ENCODE results near the gene MAG. TPM values are rescaled to one million over a fixed set of nuclear protein-coding genes. Genes with fewer than 3 reads are reported as not detected.

The MAG gene
- polyA plus RNA-seq, 6 donors from 2014 or later = 0.12 to 0.41 (median 0.29) TPM; not detected in 2

DNA sequence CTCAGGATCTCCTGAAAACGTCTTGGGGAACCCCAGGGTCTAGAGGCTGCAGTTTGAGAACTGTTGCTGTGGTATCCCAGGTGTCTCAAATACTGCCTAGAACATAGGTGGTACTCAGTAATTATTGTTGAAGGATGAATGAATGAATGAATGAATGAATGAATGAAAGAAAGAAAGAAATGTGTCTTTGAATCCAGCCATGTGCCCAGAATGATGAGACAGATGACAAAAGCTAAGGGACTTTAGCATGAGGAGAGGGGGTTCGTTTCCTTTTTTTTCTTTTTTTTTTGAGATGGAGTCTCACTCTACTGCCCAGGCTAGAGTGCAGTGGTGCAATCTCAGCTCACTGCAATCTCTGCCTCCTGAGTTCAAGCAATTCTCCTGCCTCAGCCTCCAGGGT lies 35.4 kb upstream of the MAG start:
- H3K9me3 Mint-ChIP-seq = no peaks in the 10 kb centered on the region
- H3K36me3 Mint-ChIP-seq = peaks cover 0 to 12% of the 10 kb centered on the region in 2 donors
- no peak overlapping the region for H3K4me3 Mint-ChIP-seq
- H3K27ac Mint-ChIP-seq = peak overlapping the region in 2 of 6 donors; percentile 19 to 49
- H3K27me3 Mint-ChIP-seq = no peaks in the 10 kb centered on the region
- DNase-seq (no peak), ATAC-seq (ENCODE audit: low read depth in 2 of 2) (no peak)
- peaks cover 13 to 31% (median 21%) of the 10 kb centered on the region in 3 donors for H3K4me1 Mint-ChIP-seq

DNA sequence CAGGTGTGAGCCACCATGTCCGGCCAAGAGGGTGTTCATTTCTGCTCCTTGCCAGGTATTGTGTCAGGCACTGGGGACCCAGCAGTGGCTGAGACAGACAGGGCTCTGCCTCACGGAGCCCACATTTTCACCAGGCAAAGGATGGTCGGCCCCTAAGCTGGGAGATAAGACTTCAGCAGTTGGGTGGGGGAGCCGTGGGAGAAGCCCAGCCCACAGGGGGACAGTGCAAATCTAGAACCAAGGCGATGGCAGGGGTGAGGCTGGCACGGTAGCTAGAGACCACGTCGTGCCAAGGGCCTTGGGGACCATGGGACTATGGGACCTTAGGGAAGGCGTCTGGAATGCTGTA lies 34.9 kb upstream of the MAG start:
- H3K27me3 Mint-ChIP-seq = no peaks in the 10 kb centered on the region
- no peak overlapping the region for H3K4me3 Mint-ChIP-seq
- H3K36me3 Mint-ChIP-seq = peaks cover 0 to 12% of the 10 kb centered on the region in 2 donors
- peaks cover 14 to 31% (median 21%) of the 10 kb centered on the region in 3 donors for H3K4me1 Mint-ChIP-seq
- H3K27ac Mint-ChIP-seq = peak overlapping the region in 2 of 6 donors; percentile 10 to 69
- H3K9me3 Mint-ChIP-seq = no peaks in the 10 kb centered on the region
- DNase-seq (no peak), ATAC-seq (ENCODE audit: low read depth in 2 of 2) (no peak)

DNA sequence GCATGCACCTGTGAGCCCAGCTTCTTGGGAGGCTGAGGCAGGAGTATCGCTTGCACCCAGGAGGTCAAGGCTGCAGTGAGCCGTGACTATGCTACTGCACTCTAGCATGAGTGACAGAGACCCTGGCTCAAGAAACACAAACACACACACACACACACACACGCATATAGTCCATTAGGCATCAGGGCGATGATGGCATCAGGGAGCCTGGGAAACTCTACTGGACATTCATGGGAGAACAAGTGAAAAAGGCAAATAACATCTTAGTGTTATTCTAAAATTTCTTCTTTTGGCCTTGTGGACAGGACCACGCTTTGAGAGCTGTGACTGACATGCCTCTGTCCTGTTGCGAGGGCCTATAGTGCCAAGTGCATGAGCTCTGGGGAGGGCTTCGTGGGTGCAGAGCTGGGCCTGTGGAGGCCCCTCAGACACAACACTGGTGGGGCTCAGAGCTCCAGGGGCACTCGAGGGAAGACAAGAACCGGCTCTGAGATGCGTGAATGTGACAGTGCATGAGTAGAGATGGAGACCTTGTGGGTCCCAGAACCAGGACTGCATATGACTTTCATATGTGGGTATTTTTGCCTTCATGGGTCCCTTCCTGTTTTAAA lies 31.2 kb upstream of the MAG start:
- Mint-ChIP-seq H3K27ac (no peak overlapping the region), H3K27me3 (no peaks in the 10 kb centered on the region), H3K9me3 (no peaks in the 10 kb centered on the region), H3K4me3 (peak overlapping the region in 1 of 8 donors; percentile 12), H3K4me1 (peaks cover 37 to 50% (median 40%) of the 10 kb centered on the region in 3 donors), H3K36me3 (no peaks in the 10 kb centered on the region)
- ATAC-seq (ENCODE audit: low read depth in 2 of 2) (no peak), DNase-seq (no peak)

DNA sequence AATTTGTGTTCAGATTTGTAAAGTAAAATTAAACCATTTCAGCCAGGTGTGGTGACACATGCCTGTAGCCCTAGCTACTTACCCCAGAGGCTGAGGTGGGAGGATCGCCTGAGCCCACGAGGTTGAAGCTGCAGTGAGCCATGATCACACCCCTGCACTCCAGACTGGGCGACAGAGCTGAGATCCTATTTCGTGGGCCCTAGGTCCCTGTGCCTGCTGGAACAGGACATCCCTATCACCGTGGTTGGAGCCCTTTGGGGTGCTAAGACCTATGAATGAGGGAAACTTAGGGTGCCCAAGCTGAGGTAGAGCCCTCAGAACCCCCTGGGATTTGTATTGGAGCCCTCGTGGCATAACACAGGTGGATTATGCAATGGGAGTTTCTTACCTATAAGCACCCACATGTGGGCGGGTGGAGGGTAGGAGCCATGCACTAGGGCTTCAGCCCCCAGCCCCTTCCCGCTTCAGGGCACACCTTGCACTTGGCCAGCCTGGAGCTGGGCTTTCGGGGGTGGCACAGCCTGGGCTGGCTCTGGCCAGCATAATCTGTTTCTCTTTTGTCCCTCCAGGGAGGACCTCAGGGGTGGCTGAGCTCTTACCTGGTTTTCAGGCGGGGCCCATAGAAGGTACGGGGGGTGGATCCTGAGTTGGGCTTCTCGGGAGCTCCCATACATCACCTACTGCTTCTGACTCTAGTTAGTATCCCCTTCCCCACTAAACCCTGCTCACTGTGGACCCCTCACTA lies 30.4 kb upstream of the MAG start:
- no peaks in the 10 kb centered on the region for H3K9me3 Mint-ChIP-seq
- no peaks in the 10 kb centered on the region for H3K27me3 Mint-ChIP-seq
- peaks cover 42 to 55% (median 44%) of the 10 kb centered on the region in 3 donors for H3K4me1 Mint-ChIP-seq
- ATAC-seq (ENCODE audit: low read depth in 2 of 2) (no peak), DNase-seq (no peak)
- no peaks in the 10 kb centered on the region for H3K36me3 Mint-ChIP-seq
- peak overlapping the region in 1 of 8 donors; percentile 12 for H3K4me3 Mint-ChIP-seq
- peak overlapping the region in 1 of 6 donors; percentile 44 for H3K27ac Mint-ChIP-seq

DNA sequence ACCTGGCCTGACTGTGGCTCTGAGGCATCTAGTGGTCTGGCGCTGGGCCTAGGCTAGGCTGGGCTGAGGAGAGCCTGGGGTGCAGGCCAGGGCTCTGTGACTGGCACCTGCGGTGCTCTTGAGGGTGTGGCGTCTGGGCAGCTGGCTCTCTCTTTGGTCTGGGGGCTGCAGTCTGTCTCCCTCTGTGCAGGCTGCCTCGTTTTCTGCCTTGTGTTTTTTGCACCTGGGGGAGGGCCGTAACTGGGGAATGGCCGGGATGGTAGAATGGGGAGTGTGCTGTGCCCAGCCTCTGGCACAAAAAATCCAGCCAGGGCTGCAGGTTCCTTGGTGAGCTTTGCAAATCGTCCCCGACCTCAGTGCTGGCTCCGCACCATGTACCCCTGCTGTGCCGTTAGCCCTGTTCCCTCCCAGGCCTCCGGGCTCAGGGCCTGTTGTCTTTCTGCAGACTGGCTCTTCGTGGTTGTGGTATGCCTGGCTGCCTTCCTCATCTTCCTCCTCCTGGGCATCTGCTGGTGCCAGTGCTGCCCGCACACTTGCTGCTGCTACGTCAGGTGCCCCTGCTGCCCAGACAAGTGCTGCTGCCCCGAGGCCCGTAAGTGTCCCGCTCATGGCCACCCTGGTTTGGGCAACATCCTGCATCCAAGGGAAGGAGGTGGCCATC lies 29.7 kb upstream of the MAG start:
- no peak for ATAC-seq (ENCODE audit: low read depth in 2 of 2)
- no peak for DNase-seq
- H3K4me3 Mint-ChIP-seq = no peak overlapping the region
- peaks cover 39 to 55% (median 46%) of the 10 kb centered on the region in 3 donors for H3K4me1 Mint-ChIP-seq
- H3K27ac Mint-ChIP-seq = peak overlapping the region in 2 of 6 donors; percentile 20 to 61
- H3K27me3 Mint-ChIP-seq = no peaks in the 10 kb centered on the region
- no peaks in the 10 kb centered on the region for H3K9me3 Mint-ChIP-seq
- no peaks in the 10 kb centered on the region for H3K36me3 Mint-ChIP-seq

DNA sequence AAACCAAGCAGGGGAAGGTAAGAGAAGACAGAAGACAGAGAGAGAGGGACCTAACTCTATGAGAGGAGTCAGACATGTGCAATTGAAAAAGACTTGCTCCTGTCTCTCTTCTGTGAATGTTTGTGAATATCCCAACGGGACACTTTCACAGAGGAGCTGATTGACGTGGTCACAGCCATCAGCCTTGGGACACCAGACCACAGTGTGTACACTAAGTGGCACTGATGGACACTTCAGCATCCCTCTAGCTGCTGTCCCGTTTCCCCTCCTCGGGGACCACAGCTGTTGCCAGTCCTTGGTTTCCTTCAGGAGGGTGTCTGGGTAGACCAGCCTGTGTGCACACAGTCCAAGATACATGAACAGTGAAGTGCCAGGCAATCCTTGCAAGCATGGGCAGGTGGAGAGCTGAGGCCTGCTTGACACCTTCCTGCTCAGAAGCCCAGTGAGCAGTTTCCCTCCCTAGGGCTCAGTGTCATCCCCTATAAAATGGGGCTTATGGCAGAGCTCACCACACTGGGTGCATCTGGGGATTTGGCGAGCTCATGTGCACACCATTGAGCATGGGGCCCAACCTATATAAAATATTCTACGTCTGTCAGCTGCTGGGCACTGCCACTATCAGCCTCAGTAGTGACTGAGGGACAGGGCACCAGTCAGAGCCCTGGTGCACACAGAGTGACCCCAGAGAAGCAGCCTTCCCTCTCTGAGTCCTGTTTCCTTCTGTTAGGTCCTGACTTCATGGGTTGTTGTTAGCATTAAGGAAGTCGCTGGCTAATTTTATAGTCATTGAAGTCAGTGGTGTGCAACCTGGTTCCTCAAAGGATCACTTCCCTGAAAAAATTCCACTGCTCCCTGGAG lies 27.5 kb upstream of the MAG start:
- no peak for ATAC-seq (ENCODE audit: low read depth in 2 of 2)
- no peak for DNase-seq
- peak overlapping the region in 4 of 8 donors; percentile 12 to 83 (median 37) for H3K4me3 Mint-ChIP-seq

DNA sequence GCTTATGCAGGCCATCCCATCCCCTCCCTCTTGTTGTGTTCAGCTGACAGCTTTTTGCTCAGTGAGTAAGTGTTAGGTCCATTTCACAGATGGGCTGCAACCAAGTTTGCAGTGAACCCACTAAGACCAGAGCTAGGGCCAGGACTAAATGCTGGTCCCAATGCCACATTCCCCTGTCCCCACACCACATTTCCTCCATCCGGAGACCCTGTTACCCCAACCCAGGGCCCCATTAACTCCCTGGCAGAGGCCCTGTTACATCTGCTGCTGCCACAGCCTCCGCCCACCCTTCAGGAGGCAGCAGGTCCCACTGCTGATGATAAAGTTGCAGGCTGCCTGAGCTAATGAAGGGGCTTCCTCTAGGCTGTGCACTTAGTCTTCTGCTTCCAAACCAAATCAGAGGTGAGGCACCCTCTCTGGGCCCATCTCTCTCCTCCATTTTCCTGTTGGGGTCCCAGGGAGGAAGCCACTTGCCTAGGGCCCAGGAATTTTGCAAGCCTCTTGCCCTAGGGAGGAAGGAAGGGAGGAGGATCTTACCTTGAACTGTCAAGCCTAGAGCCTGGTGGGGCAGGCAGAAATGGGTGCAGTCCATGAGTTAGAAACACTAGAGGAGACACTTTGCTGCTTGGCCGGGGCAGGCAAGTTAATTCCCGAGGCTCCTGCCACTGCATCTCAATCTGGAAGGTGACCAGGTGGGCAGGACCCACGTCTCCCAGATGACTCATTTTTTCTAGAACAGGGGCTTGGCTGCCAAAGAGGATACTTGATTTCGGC lies 26.6 kb upstream of the MAG start:
- H3K4me1 Mint-ChIP-seq = peaks cover 34 to 54% (median 39%) of the 10 kb centered on the region in 3 donors
- no peaks in the 10 kb centered on the region for H3K9me3 Mint-ChIP-seq
- H3K27me3 Mint-ChIP-seq = no peaks in the 10 kb centered on the region
- no peaks in the 10 kb centered on the region for H3K36me3 Mint-ChIP-seq
- ATAC-seq (ENCODE audit: low read depth in 2 of 2) (no peak), DNase-seq (no peak)
- peak overlapping the region in 7 of 8 donors; percentile 47 to 86 (median 81) for H3K4me3 Mint-ChIP-seq
- peak overlapping the region; percentile 7 to 95 (median 70) for H3K27ac Mint-ChIP-seq

More for the DNA sequence above, 27.5 kb upstream of the MAG start:
- Mint-ChIP-seq H3K36me3 (no peaks in the 10 kb centered on the region), H3K4me1 (peaks cover 34 to 53% (median 38%) of the 10 kb centered on the region in 3 donors), H3K9me3 (no peaks in the 10 kb centered on the region), H3K27ac (peak overlapping the region in 3 of 6 donors; percentile 24 to 95 (median 91)), H3K27me3 (no peaks in the 10 kb centered on the region)

DNA sequence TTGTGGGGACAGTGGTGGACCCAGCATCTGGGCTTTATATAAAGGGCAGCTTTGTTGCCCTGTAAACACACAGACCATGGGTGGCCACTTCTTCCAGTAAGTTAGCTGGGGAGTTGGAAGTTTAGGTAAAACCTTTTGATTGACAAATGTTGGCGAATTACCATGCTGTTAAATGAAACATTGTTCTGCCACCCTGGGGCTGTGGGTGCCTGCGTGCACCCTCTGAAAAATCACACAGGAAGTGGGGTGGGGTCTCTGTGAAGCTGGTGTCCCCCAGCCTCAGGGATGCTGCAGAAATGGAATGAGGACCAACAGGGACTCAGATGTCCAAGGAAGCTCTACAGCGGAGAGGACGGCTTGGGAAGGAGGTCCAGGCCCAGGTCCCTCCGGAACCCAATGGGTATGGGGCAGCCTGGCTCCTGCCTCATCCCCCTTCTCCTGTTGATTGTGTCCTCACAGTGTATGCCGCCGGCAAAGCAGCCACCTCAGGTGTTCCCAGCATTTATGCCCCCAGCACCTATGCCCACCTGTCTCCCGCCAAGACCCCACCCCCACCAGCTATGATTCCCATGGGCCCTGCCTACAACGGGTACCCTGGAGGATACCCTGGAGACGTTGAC lies 26.0 kb upstream of the MAG start:
- Mint-ChIP-seq H3K36me3 (peaks cover 0 to 7% of the 10 kb centered on the region in 2 donors), H3K9me3 (no peaks in the 10 kb centered on the region), H3K4me1 (peaks cover 36 to 57% (median 46%) of the 10 kb centered on the region in 3 donors), H3K27me3 (no peaks in the 10 kb centered on the region), H3K4me3 (peak overlapping the region; percentile 76 to 94 (median 82)), H3K27ac (peak overlapping the region; percentile 58 to 95 (median 82))
- ATAC-seq (ENCODE audit: low read depth in 2 of 2) (no peak), DNase-seq (no peak)

DNA sequence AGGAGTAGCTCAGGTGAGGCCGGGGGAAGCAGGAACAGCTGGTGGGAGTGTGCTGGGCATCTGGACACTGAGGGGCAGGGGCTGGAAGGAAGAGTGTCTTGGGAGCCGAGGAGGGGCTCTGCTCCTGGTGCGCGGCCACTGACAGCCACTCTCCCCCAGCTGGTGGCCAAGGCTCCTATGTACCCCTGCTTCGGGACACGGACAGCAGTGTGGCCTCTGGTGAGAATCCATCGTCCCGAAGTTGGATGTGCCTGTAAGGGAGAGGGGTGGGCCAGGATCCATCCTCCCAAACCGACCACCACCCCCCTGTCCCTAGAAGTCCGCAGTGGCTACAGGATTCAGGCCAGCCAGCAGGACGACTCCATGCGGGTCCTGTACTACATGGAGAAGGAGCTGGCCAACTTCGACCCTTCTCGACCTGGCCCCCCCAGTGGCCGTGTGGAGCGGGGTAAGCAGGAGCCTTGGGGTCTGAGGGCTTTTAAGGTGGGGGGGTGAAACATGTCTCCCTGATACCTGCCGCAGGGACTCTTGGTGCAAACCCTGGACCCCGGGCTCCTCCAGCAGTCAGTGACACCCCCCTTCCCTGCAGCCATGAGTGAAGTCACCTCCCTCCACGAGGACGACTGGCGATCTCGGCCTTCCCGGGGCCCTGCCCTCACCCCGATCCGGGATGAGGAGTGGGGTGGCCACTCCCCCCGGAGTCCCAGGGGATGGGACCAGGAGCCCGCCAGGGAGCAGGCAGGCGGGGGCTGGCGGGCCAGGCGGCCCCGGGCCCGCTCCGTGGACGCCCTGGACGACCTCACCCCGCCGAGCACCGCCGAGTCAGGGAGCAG lies 25.2 kb upstream of the MAG start:
- peak overlapping the region; percentile 44 to 97 (median 87) for H3K27ac Mint-ChIP-seq
- DNase-seq (no peak), ATAC-seq (ENCODE audit: low read depth in 2 of 2) (no peak)
- H3K9me3 Mint-ChIP-seq = no peaks in the 10 kb centered on the region
- peaks cover 0 to 10% of the 10 kb centered on the region in 2 donors for H3K36me3 Mint-ChIP-seq
- H3K4me3 Mint-ChIP-seq = peak overlapping the region; percentile 86 to 97 (median 94)
- no peaks in the 10 kb centered on the region for H3K27me3 Mint-ChIP-seq
- peaks cover 37 to 62% (median 51%) of the 10 kb centered on the region in 3 donors for H3K4me1 Mint-ChIP-seq

DNA sequence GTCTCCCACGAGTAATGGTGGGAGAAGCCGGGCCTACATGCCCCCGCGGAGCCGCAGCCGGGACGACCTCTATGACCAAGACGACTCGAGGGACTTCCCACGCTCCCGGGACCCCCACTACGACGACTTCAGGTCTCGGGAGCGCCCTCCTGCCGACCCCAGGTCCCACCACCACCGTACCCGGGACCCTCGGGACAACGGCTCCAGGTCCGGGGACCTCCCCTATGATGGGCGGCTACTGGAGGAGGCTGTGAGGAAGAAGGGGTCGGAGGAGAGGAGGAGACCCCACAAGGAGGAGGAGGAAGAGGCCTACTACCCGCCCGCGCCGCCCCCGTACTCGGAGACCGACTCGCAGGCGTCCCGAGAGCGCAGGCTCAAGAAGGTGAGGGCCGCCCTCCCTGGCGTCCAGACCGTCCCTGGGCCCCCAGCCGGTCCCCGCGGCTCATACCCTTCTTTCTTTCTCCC lies 24.6 kb upstream of the MAG start:
- peak overlapping the region; percentile 88 to 97 (median 95) for H3K27ac Mint-ChIP-seq
- H3K27me3 Mint-ChIP-seq = no peaks in the 10 kb centered on the region
- peaks cover 43 to 65% (median 54%) of the 10 kb centered on the region in 3 donors for H3K4me1 Mint-ChIP-seq
- H3K9me3 Mint-ChIP-seq = no peaks in the 10 kb centered on the region
- DNase-seq (no peak), ATAC-seq (ENCODE audit: low read depth in 2 of 2) (peak; percentile 3 to 9)
- H3K36me3 Mint-ChIP-seq = peaks cover 0 to 16% of the 10 kb centered on the region in 2 donors
- H3K4me3 Mint-ChIP-seq = peak overlapping the region; percentile 86 to 97 (median 94)

DNA sequence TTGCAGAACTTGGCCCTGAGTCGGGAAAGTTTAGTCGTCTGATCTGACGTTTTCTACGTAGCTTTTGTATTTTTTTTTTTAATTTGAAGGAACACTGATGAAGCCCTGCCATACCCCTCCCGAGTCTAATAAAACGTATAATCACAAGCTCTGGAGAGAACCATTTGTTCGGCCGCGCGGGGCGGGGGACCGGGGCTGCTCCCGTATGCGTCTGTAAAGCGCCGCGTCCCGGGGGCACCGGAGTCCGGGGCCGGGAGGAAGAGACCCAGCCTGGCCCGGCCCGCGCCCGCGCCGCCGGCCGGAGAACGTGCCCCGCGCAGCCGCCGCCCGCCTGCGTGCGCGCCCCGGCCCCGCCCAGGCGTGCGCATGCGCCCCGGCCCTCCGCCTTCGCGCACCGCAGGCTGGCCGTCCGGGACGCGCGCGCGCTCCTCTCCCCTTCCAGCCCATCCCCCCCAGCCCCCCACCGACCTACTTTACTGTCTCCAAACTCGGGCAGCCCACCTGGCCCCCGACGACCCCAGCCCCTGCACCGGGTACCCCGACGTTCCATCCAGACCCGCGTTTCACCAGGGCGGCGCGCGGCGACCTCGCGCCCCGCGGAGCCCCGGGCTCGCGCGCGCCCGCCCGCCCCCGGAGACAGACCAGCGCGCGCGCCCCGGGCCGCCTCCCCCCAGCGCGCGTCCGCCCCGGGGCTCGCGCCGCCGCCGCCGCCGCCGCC lies 24.0 kb upstream of the MAG start:
- Mint-ChIP-seq H3K9me3 (no peaks in the 10 kb centered on the region), H3K27ac (peak overlapping the region; percentile 88 to 97 (median 95)), H3K4me1 (peaks cover 44 to 67% (median 58%) of the 10 kb centered on the region in 3 donors), H3K36me3 (peaks cover 0 to 19% of the 10 kb centered on the region in 2 donors), H3K27me3 (no peaks in the 10 kb centered on the region), H3K4me3 (peak overlapping the region; percentile 86 to 97 (median 94))
- ATAC-seq (ENCODE audit: low read depth in 2 of 2) (peak; percentile 52 to 55), DNase-seq (peak; percentile 80)
